ENCODE measurements around the gene SORCS2.

Gene SORCS2

GRCh38 chr4:7759216-7759615 lies 566.9 kb downstream of the SORCS2 start:
- no peak for TF ChIP-seq CTCF (IDR thresholded peaks at IDR 0.05; ENCODE audit: low read depth, low read length, missing control alignments)
- in situ Hi-C loops (cut with HindIII; ENCODE audit: low pct_ligation_motif_present, low sequenced_read_pairs): no loop called here
- Histone ChIP-seq H3K36me3 (replicated peaks) (peaks cover 64% of the 10 kb centered on the region), H3K27ac (no peak overlapping the region), H3K4me3 (ENCODE audit: low read depth, low read length) (no peak overlapping the region), H3K27me3 (replicated peaks) (no peaks in the 10 kb centered on the region)
- no peak for DNase-seq

GRCh38 chr4:7759635-7760034 lies 567.3 kb downstream of the SORCS2 start:
- Histone ChIP-seq H3K4me3 (ENCODE audit: low read depth, low read length) (no peak overlapping the region), H3K36me3 (replicated peaks) (peaks cover 64% of the 10 kb centered on the region), H3K27me3 (replicated peaks) (no peaks in the 10 kb centered on the region), H3K27ac (no peak overlapping the region)
- TF ChIP-seq CTCF (IDR thresholded peaks at IDR 0.05; ENCODE audit: low read depth, low read length, missing control alignments): no peak
- no peak for DNase-seq
- in situ Hi-C loops (cut with HindIII; ENCODE audit: low pct_ligation_motif_present, low sequenced_read_pairs): no loop called here

GRCh38 chr4:7760228-7760627 lies 567.9 kb downstream of the SORCS2 start:
- H3K27me3 ChIP-seq (replicated peaks): no peaks in the 10 kb centered on the region
- in situ Hi-C loops (cut with HindIII; ENCODE audit: low pct_ligation_motif_present, low sequenced_read_pairs): no loop called here
- DNase-seq: no peak
- H3K4me3 ChIP-seq (ENCODE audit: low read depth, low read length): no peak overlapping the region
- no peak for TF ChIP-seq CTCF (IDR thresholded peaks at IDR 0.05; ENCODE audit: low read depth, low read length, missing control alignments)
- H3K27ac ChIP-seq: no peak overlapping the region
- H3K36me3 ChIP-seq (replicated peaks): peaks cover 69% of the 10 kb centered on the region

GRCh38 chr4:7760706-7761105 lies 568.4 kb downstream of the SORCS2 start:
- DNase-seq: no peak
- no peak for TF ChIP-seq CTCF (IDR thresholded peaks at IDR 0.05; ENCODE audit: low read depth, low read length, missing control alignments)
- no peak overlapping the region for H3K27ac ChIP-seq
- no peaks in the 10 kb centered on the region for H3K27me3 ChIP-seq (replicated peaks)
- no peak overlapping the region for H3K4me3 ChIP-seq (ENCODE audit: low read depth, low read length)
- H3K36me3 ChIP-seq (replicated peaks): peaks cover 74% of the 10 kb centered on the region
- in situ Hi-C loops (cut with HindIII; ENCODE audit: low pct_ligation_motif_present, low sequenced_read_pairs): no loop called here

- no peak overlapping the region for H3K4me3 ChIP-seq (ENCODE audit: low read depth, low read length)
- H3K27me3 ChIP-seq (replicated peaks): no peaks in the 10 kb centered on the region
- TF ChIP-seq CTCF (IDR thresholded peaks at IDR 0.05; ENCODE audit: low read depth, low read length, missing control alignments): no peak
- H3K27ac ChIP-seq: no peak overlapping the region
- in situ Hi-C loops (cut with HindIII; ENCODE audit: low pct_ligation_motif_present, low sequenced_read_pairs): no loop called here
- DNase-seq: no peak
- H3K36me3 ChIP-seq (replicated peaks): peaks cover 80% of the 10 kb centered on the region
Observed at GRCh38 chr4:7761312-7761711, 569.0 kb downstream of the SORCS2 start.

GRCh38 chr4:7761720-7762119 lies 569.4 kb downstream of the SORCS2 start:
- peak; percentile 90 for TF ChIP-seq CTCF (IDR thresholded peaks at IDR 0.05; ENCODE audit: low read depth, low read length, missing control alignments)
- Histone ChIP-seq H3K36me3 (replicated peaks) (peaks cover 81% of the 10 kb centered on the region), H3K27me3 (replicated peaks) (no peaks in the 10 kb centered on the region), H3K4me3 (ENCODE audit: low read depth, low read length) (no peak overlapping the region), H3K27ac (no peak overlapping the region)
- DNase-seq: peak; percentile 57
- in situ Hi-C loops (cut with HindIII; ENCODE audit: low pct_ligation_motif_present, low sequenced_read_pairs): no loop called here

Data from brain microvascular endothelial cell (primary cell).